IPS-18c (cell line): ENCODE results near the gene ZNF521.
"Not testable (repeated sequence)": the region's sequence is repeated elsewhere in the genome, so short reads cannot be mapped to it uniquely, and the experiment has no call there.

Experiments used
- H3K4me3 ChIP-seq: 2 replicates; pipeline ENCODE4 v1.7.0; 2013; ENCODE audit warnings: low read depth, mild to moderate bottlenecking, low read length, moderate library complexity; ENCODE audit not compliant: insufficient read depth
- H3K9me3 ChIP-seq: one replicate; pipeline ENCODE4 v1.6.1; 2013; ENCODE audit warnings: mild to moderate bottlenecking, low read length, moderate library complexity; ENCODE audit not compliant: control insufficient read depth, insufficient read depth

ZNF521 gene

GRCh38 chr18:25281556-25281955 lies 70.4 kb downstream of the ZNF521 start:
- Histone ChIP-seq H3K4me3 (no peak overlapping the region), H3K9me3 (no peaks in the 10 kb centered on the region)

- no peak overlapping the region for H3K4me3 ChIP-seq
- H3K9me3 ChIP-seq = no peaks in the 10 kb centered on the region
These were observed 72.0 kb downstream of the ZNF521 start for GRCh38 chr18:25279961-25280360.

GRCh38 chr18:25279556-25279955 lies 72.4 kb downstream of the ZNF521 start:
- Histone ChIP-seq H3K9me3 (no peaks in the 10 kb centered on the region), H3K4me3 (no peak overlapping the region)

- no peaks in the 10 kb centered on the region for H3K9me3 ChIP-seq
- H3K4me3 ChIP-seq = no peak overlapping the region
These were observed 72.8 kb downstream of the ZNF521 start for GRCh38 chr18:25279133-25279532.

GRCh38 chr18:25278394-25278793 lies 73.6 kb downstream of the ZNF521 start:
- H3K9me3 ChIP-seq = no peaks in the 10 kb centered on the region
- no peak overlapping the region for H3K4me3 ChIP-seq

- no peaks in the 10 kb centered on the region for H3K9me3 ChIP-seq
- no peak overlapping the region for H3K4me3 ChIP-seq
These were observed 76.5 kb downstream of the ZNF521 start for GRCh38 chr18:25275412-25276001.

- no peaks in the 10 kb centered on the region for H3K9me3 ChIP-seq
These were observed 77.0 kb downstream of the ZNF521 start for GRCh38 chr18:25274926-25275325.

GRCh38 chr18:25266931-25267527 lies 84.9 kb downstream of the ZNF521 start:
- not testable (repeated sequence) for H3K9me3 ChIP-seq, H3K4me3 ChIP-seq

More at GRCh38 chr18:25274926-25275325, 77.0 kb downstream of the ZNF521 start:
- H3K4me3 ChIP-seq = no peak overlapping the region

- H3K9me3 ChIP-seq = no peaks in the 10 kb centered on the region
- no peak overlapping the region for H3K4me3 ChIP-seq
These were observed 89.0 kb downstream of the ZNF521 start for GRCh38 chr18:25262920-25263319.

GRCh38 chr18:25261768-25262167 lies 90.2 kb downstream of the ZNF521 start:
- Histone ChIP-seq H3K4me3 (no peak overlapping the region), H3K9me3 (no peaks in the 10 kb centered on the region)

GRCh38 chr18:25256439-25256838 lies 95.5 kb downstream of the ZNF521 start:
- Histone ChIP-seq H3K9me3 (no peaks in the 10 kb centered on the region), H3K4me3 (no peak overlapping the region)

- H3K9me3 ChIP-seq = no peaks in the 10 kb centered on the region
These were observed 98.2 kb downstream of the ZNF521 start for GRCh38 chr18:25253779-25254178.

GRCh38 chr18:25253136-25253535 lies 98.8 kb downstream of the ZNF521 start:
- Histone ChIP-seq H3K9me3 (no peaks in the 10 kb centered on the region), H3K4me3 (no peak overlapping the region)

More at GRCh38 chr18:25253779-25254178, 98.2 kb downstream of the ZNF521 start:
- H3K4me3 ChIP-seq = no peak overlapping the region

- no peaks in the 10 kb centered on the region for H3K9me3 ChIP-seq
- no peak overlapping the region for H3K4me3 ChIP-seq
These were observed 100.9 kb downstream of the ZNF521 start for GRCh38 chr18:25251068-25251467.

- H3K9me3 ChIP-seq = no peaks in the 10 kb centered on the region
- no peak overlapping the region for H3K4me3 ChIP-seq
These were observed 101.5 kb downstream of the ZNF521 start for GRCh38 chr18:25250474-25250851.

- Histone ChIP-seq H3K4me3 (no peak overlapping the region), H3K9me3 (no peaks in the 10 kb centered on the region)
These were observed 103.2 kb downstream of the ZNF521 start for GRCh38 chr18:25248755-25249154.

- H3K9me3 ChIP-seq = no peaks in the 10 kb centered on the region
- no peak overlapping the region for H3K4me3 ChIP-seq
These were observed 104.2 kb downstream of the ZNF521 start for GRCh38 chr18:25247725-25248124.

- no peaks in the 10 kb centered on the region for H3K9me3 ChIP-seq
- no peak overlapping the region for H3K4me3 ChIP-seq
These were observed 106.9 kb downstream of the ZNF521 start for GRCh38 chr18:25244924-25245698.
